HG02840 (cell line): ENCODE data around the gene USH1C.

ENCODE experiments used
- ATAC-seq: cut with Tn5 transposase; IDR thresholded peaks from one replicate; pipeline ENCODE4 v1.9.1; 2021; ENCODE audit warnings: mild to moderate bottlenecking, moderate library complexity, moderate number of reproducible peaks; ENCODE audit not compliant: unreplicated experiment, low FRiP score

Gene USH1C

GRCh38 chr11:17479284-17480214 lies 64.7 kb downstream of the USH1C start:
- no peak for ATAC-seq

GRCh38 chr11:17478070-17478469 lies 66.1 kb downstream of the USH1C start:
- ATAC-seq = no peak

GRCh38 chr11:17477361-17477760 lies 66.9 kb downstream of the USH1C start:
- no peak for ATAC-seq

- ATAC-seq = no peak
Measured at GRCh38 chr11:17477084-17477333, 67.2 kb downstream of the USH1C start.

GRCh38 chr11:17476317-17477083 lies 67.7 kb downstream of the USH1C start, which contains the start of gene ABCC8:
Gene ABCC8 (minus strand): TSS chr11:17476845. CDS start chr11:17476776, 69 bp downstream.
- no peak for ATAC-seq

- no peak for ATAC-seq
Measured at GRCh38 chr11:17475666-17476316, 68.4 kb downstream of the USH1C start.

- ATAC-seq = no peak
Measured at GRCh38 chr11:17473071-17473744, 71.0 kb downstream of the USH1C start.

- no peak for ATAC-seq
Measured at GRCh38 chr11:17472467-17472866, 71.7 kb downstream of the USH1C start.

GRCh38 chr11:17471501-17471900 lies 72.7 kb downstream of the USH1C start:
- no peak for ATAC-seq

- no peak for ATAC-seq
Measured at GRCh38 chr11:17469998-17470397, 74.2 kb downstream of the USH1C start.

GRCh38 chr11:17468122-17468521 lies 76.1 kb downstream of the USH1C start:
- no peak for ATAC-seq

GRCh38 chr11:17463546-17464174 lies 80.6 kb downstream of the USH1C start:
- ATAC-seq = no peak

GRCh38 chr11:17462940-17463339 lies 81.3 kb downstream of the USH1C start:
- no peak for ATAC-seq

- no peak for ATAC-seq
Measured at GRCh38 chr11:17460406-17460805, 83.8 kb downstream of the USH1C start.

- ATAC-seq = no peak
Measured at GRCh38 chr11:17459236-17459896, 84.8 kb downstream of the USH1C start.

- no peak for ATAC-seq
Measured at GRCh38 chr11:17458268-17458667, 85.9 kb downstream of the USH1C start.

- no peak for ATAC-seq
Measured at GRCh38 chr11:17457396-17458173, 86.6 kb downstream of the USH1C start.

GRCh38 chr11:17452668-17453067 lies 91.5 kb downstream of the USH1C start:
- no peak for ATAC-seq

GRCh38 chr11:17449158-17449557 lies 95.1 kb downstream of the USH1C start:
- ATAC-seq = no peak
